Keratinocyte (primary cell): ENCODE data around the gene AGBL3. TPM values are rescaled to one million over a fixed set of nuclear protein-coding genes. Genes with fewer than 3 reads are reported as not detected.

Experiments used
- DNase-seq: peaks from one replicate; pipeline ENCODE4 v3.0.0-alpha.2; 2011; ENCODE audit warnings: low read depth, missing footprints, low spot score
- FAIRE-seq: peaks from 2 replicates; lab custom pipeline; 2011; peaks lifted over from hg19 to GRCh38; lab: Jason Lieb, UNC
- H2AFZ ChIP-seq: 2 replicates; pipeline ENCODE4 v1.6.0; 2012; ENCODE audit warnings: low read length, control low read depth, inconsistent platforms; ENCODE audit not compliant: control insufficient read depth
- H3K27ac ChIP-seq: 2 replicates; pipeline ENCODE4 v1.5.1; 2011; ENCODE audit warnings: low read length; ENCODE audit not compliant: control insufficient read depth, insufficient read depth
- H3K27me3 ChIP-seq: 3 replicates; pipeline ENCODE4 v1.6.0; 2011; ENCODE audit warnings: low read length; ENCODE audit not compliant: control insufficient read depth, insufficient read depth; ENCODE audit errors: extremely low read depth
- H3K36me3 ChIP-seq, 2 experiments: 2 replicates in 1 of 2; 3 replicates in 1 of 2; pipeline ENCODE4 v1.5.1; 2011; ENCODE audit warnings: low read length in 2 of 2, mild to moderate bottlenecking in 1 of 2; ENCODE audit not compliant: control insufficient read depth in 2 of 2, insufficient read depth in 2 of 2; ENCODE audit errors: extremely low read depth in 1 of 2
- H3K4me1 ChIP-seq: 3 replicates; pipeline ENCODE4 v1.5.1; 2011; ENCODE audit warnings: low read length; ENCODE audit not compliant: control insufficient read depth, insufficient read depth; ENCODE audit errors: extremely low read depth
- H3K4me2 ChIP-seq: 3 replicates; pipeline ENCODE4 v1.6.0; 2011; ENCODE audit warnings: low read depth, low read length; ENCODE audit not compliant: control insufficient read depth, insufficient read depth; ENCODE audit errors: extremely low read depth
- H3K4me3 ChIP-seq, 3 experiments: fragments of 200-600 bp in 1 of 3; sonication (generic) in 1 of 3; 2 replicates in 2 of 3; 3 replicates in 1 of 3; pipeline ENCODE4 v1.5.1; 2011 to 2016; ENCODE audit warnings: low read length in 3 of 3, mild to moderate bottlenecking in 3 of 3, control low read depth in 2 of 3, inconsistent platforms in 1 of 3, low read depth in 1 of 3, mixed read lengths in 1 of 3, mixed run types in 1 of 3, moderate library complexity in 1 of 3; ENCODE audit not compliant: control insufficient read depth in 2 of 3, insufficient read depth in 2 of 3; ENCODE audit errors: extremely low read depth in 1 of 3
- H3K79me2 ChIP-seq: 2 replicates; pipeline ENCODE4 v1.6.0; 2012; ENCODE audit warnings: low read length; ENCODE audit not compliant: control insufficient read depth, insufficient read depth
- H3K9ac ChIP-seq: 3 replicates; pipeline ENCODE4 v1.6.0; 2011; ENCODE audit warnings: low read length; ENCODE audit not compliant: control insufficient read depth, insufficient read depth; ENCODE audit errors: extremely low read depth
- H3K9me1 ChIP-seq: 3 replicates; pipeline ENCODE4 v1.6.0; 2011; ENCODE audit warnings: low read length; ENCODE audit not compliant: control insufficient read depth, insufficient read depth; ENCODE audit errors: extremely low read depth
- H3K9me3 ChIP-seq: 2 replicates; pipeline ENCODE4 v1.5.1; 2012; ENCODE audit warnings: low read depth, low read length; ENCODE audit not compliant: control insufficient read depth
- H4K20me1 ChIP-seq: 3 replicates; pipeline ENCODE4 v1.6.0; 2011; ENCODE audit warnings: low read length; ENCODE audit not compliant: control insufficient read depth, insufficient read depth; ENCODE audit errors: extremely low read depth
- CTCF ChIP-seq, 3 experiments: IDR thresholded peaks in 1 of 3; conservative IDR thresholded peaks in 1 of 3; optimal IDR thresholded peaks in 1 of 3; 2 replicates in 2 of 3; 3 replicates in 1 of 3; pipeline versions ENCODE3 to v1.5.1; 2011; ENCODE audit warnings: low read length in 3 of 3, mild to moderate bottlenecking in 3 of 3, moderate library complexity in 2 of 3, control low read depth in 1 of 3, inconsistent platforms in 1 of 3; ENCODE audit not compliant: insufficient read depth in 2 of 3; ENCODE audit errors: extremely low read depth in 1 of 3
- EZH2 ChIP-seq: IDR thresholded peaks from one replicate; pipeline ENCODE4 v1.6.1; 2012; ENCODE audit warnings: inconsistent platforms, mild to moderate bottlenecking, low read length, moderate library complexity
- dilution Hi-C: fragments of 300-500 bp; cut with MboI; formaldehyde crosslinking; loops from one replicate; pipeline ENCODE4 v1.7.0; 2020; ENCODE audit warnings: low sequenced_read_pairs; ENCODE audit not compliant: extremely low pct_ligation_motif_present
- polyA plus RNA-seq, 5 experiments: library from polyadenylated mRNA; depleted of rRNA in 3 of 5; stranded (reverse) in 3 of 5; stranded (forward) in 1 of 5; unstranded in 1 of 5; fragments of >200 nt; gene quantifications; 1 replicate in 1 of 5; 2 replicates in 3 of 5; 3 replicates in 1 of 5; pipeline versions ENCODE4 v1.2.1 to v1.2.3, GENCODE V29; 2011 to 2012; ENCODE audit warnings: missing spikeins in 2 of 5, low read depth in 1 of 5, low replicate concordance in 1 of 5

AGBL3 gene
- polyA plus RNA-seq, 1 donor (not counting 4 experiments of a cell fraction or from before 2014, with no cell fraction given), result 0.97 TPM

GRCh38 chr7:135164357-135165061 lies 178.2 kb downstream of the AGBL3 start:
- no peak overlapping the region for H3K9ac ChIP-seq
- no peak overlapping the region for H3K27ac ChIP-seq
- no peaks in the 10 kb centered on the region for H3K27me3 ChIP-seq
- no peaks in the 10 kb centered on the region for H3K9me3 ChIP-seq
- no peaks in the 10 kb centered on the region for H4K20me1 ChIP-seq
- H3K9me1 ChIP-seq, result peaks cover 5% of the 10 kb centered on the region
- TF ChIP-seq CTCF (optimal IDR thresholded peaks at IDR 0.05 in 1 of 3, IDR thresholded peaks at IDR 0.05 in 1 of 3, conservative IDR thresholded peaks at IDR 0.05 in 1 of 3; ENCODE audit: extremely low read depth in 1 of 3, insufficient read depth in 2 of 3, low read length in 3 of 3) (no peak), EZH2 (no peak)
- H3K4me1 ChIP-seq, result peaks cover 20% of the 10 kb centered on the region
- dilution Hi-C loops, result loop anchor here (25.0 kb wide), 1 partner anchor 177 kb away; the partner anchor contains the start of gene AGBL3
- DNase-seq (no peak), FAIRE-seq (no peak)
- peaks cover 19% of the 10 kb centered on the region for H3K79me2 ChIP-seq
- H3K4me2 ChIP-seq, result no peak overlapping the region
- no peak overlapping the region for H3K4me3 ChIP-seq
- no peak overlapping the region for H2AFZ ChIP-seq
- peaks cover 27 to 33% of the 10 kb centered on the region in 2 experiments for H3K36me3 ChIP-seq

GRCh38 chr7:135165862-135166261 lies 179.6 kb downstream of the AGBL3 start:
- Histone ChIP-seq H4K20me1 (no peaks in the 10 kb centered on the region), H3K27ac (no peak overlapping the region), H3K79me2 (peaks cover 19% of the 10 kb centered on the region), H3K9me3 (no peaks in the 10 kb centered on the region), H3K4me1 (peaks cover 14% of the 10 kb centered on the region), H2AFZ (no peak overlapping the region), H3K27me3 (no peaks in the 10 kb centered on the region), H3K4me2 (no peak overlapping the region), H3K9ac (no peak overlapping the region), H3K36me3 (peaks cover 27 to 33% of the 10 kb centered on the region in 2 experiments), H3K9me1 (peaks cover 5% of the 10 kb centered on the region), H3K4me3 (no peak overlapping the region)
- dilution Hi-C loops, result loop anchor here (25.0 kb wide), 1 partner anchor 179 kb away; the partner anchor contains the start of gene AGBL3
- no peak for TF ChIP-seq EZH2
- no peak for TF ChIP-seq CTCF (optimal IDR thresholded peaks at IDR 0.05 in 1 of 3, IDR thresholded peaks at IDR 0.05 in 1 of 3, conservative IDR thresholded peaks at IDR 0.05 in 1 of 3; ENCODE audit: extremely low read depth in 1 of 3, insufficient read depth in 2 of 3, low read length in 3 of 3)
- DNase-seq (no peak), FAIRE-seq (no peak)
